ENCODE results near the gene PTPN4. TPM values are rescaled to one million over a fixed set of nuclear protein-coding genes. Genes with fewer than 3 reads are reported as not detected.

The PTPN4 gene
- total RNA-seq, 1 experiment from 2014 or later: 80.5 TPM

- H3K4ac ChIP-seq (ENCODE audit: low read depth, low read length): no peak overlapping the region
- no peak overlapping the region for H2AK5ac ChIP-seq (ENCODE audit: insufficient read length, low read length)
- no peak overlapping the region for H3K27ac Mint-ChIP-seq
- H4K91ac ChIP-seq (ENCODE audit: insufficient read length, low read depth, low read length): no peak overlapping the region
- no peak overlapping the region for H4K5ac ChIP-seq (ENCODE audit: insufficient read length, low read depth, low read length)
- WGBS (ENCODE audit: extremely low coverage, insufficient read length, low lambda C conversion rate): no CpG with 5 or more reads among the region's 1 CpG
- no peak overlapping the region for H2BK20ac ChIP-seq (ENCODE audit: low read depth, low read length, poor library complexity, severe bottlenecking)
- TF ChIP-seq CTCF (conservative IDR thresholded peaks at IDR 0.05): no peak
- no peak overlapping the region for H3K4me2 ChIP-seq (ENCODE audit: insufficient read depth, insufficient read length, low read length)
- H3K14ac ChIP-seq (ENCODE audit: insufficient read depth, low read length): no peak overlapping the region
- H3K23ac ChIP-seq (ENCODE audit: insufficient read length, low read depth, low read length): no peak overlapping the region
- no peak overlapping the region for H3K4me3 Mint-ChIP-seq
- no peaks in the 10 kb centered on the region for H3K9me3 ChIP-seq (ENCODE audit: control insufficient read depth, low read depth, low read length)
- H3T11ph ChIP-seq (ENCODE audit: low read length): no peak overlapping the region
- no peaks in the 10 kb centered on the region for H3K23me2 ChIP-seq (ENCODE audit: insufficient read length, low read depth, low read length, poor library complexity, severe bottlenecking)
- no peak overlapping the region for H2BK120ac ChIP-seq (ENCODE audit: low read depth, low read length, poor library complexity, severe bottlenecking)
- H3K18ac ChIP-seq (ENCODE audit: insufficient read length, low read depth, low read length): no peak overlapping the region
- H2AFZ ChIP-seq (ENCODE audit: low read length): no peak overlapping the region
- H3K27me3 ChIP-seq (ENCODE audit: insufficient read depth, low read length): no peaks in the 10 kb centered on the region
- no peak for DNase-seq
- no peak overlapping the region for H2BK12ac ChIP-seq (ENCODE audit: insufficient read length, low read depth, low read length)
- H3K4me1 Mint-ChIP-seq: peaks cover 5 to 8% of the 10 kb centered on the region in 2 experiments; a peak in 3 of 4 replicates
- H3K9me3 Mint-ChIP-seq: no peaks in the 10 kb centered on the region
- no peaks in the 10 kb centered on the region for H3K79me1 ChIP-seq (ENCODE audit: insufficient read depth, low read depth, low read length, poor library complexity, severe bottlenecking)
- no peak overlapping the region for H3K9ac ChIP-seq (ENCODE audit: extremely low read depth, insufficient read length, low read length)
- no peak overlapping the region for H4K8ac ChIP-seq (replicated peaks; ENCODE audit: insufficient read length, low read depth, low read length)
- H3K79me2 ChIP-seq (ENCODE audit: insufficient read depth, low read length): no peaks in the 10 kb centered on the region
- no peaks in the 10 kb centered on the region for H3K36me3 Mint-ChIP-seq (ENCODE audit: insufficient read depth in 1 of 3, low read depth in 3 of 3)
- no peak overlapping the region for H3K27ac ChIP-seq (ENCODE audit: insufficient read length, low read depth, low read length)
- H4K20me1 ChIP-seq (ENCODE audit: control insufficient read depth, insufficient read depth, insufficient read length): no peaks in the 10 kb centered on the region
- H3K56ac ChIP-seq (ENCODE audit: insufficient read length, low read depth, low read length): no peak overlapping the region
- H3K4me1 ChIP-seq (ENCODE audit: insufficient read depth, low read length): no peaks in the 10 kb centered on the region; the same call in 1 of the 2 replicates
- H3K27me3 Mint-ChIP-seq (ENCODE audit: low read depth): no peaks in the 10 kb centered on the region
- no peak overlapping the region for H2BK5ac ChIP-seq (ENCODE audit: insufficient read length, low read length)
- H2BK15ac ChIP-seq (ENCODE audit: low read depth, low read length): no peak overlapping the region
Measured at GRCh38 chr2:120001471-120001870, 241.7 kb downstream of the PTPN4 start.
